Neural progenitor cell (in vitro differentiated cells): ENCODE measurements around the gene BCAM. TPM values are rescaled to one million over a fixed set of nuclear protein-coding genes. Genes with fewer than 3 reads are reported as not detected.
A peak's percentile ranks its signal among the peaks of the same experiment; 100 is the strongest.
"Not testable (repeated sequence)": the region's sequence is repeated elsewhere in the genome, so short reads cannot be mapped to it uniquely, and the experiment has no call there.

Source experiments
- DNase-seq: peaks from one replicate; pipeline ENCODE4 v3.0.0-alpha.2; 2016; ENCODE audit warnings: low spot score
- H2AFZ ChIP-seq: fragments of 200-600 bp; sonication (generic); replicated peaks from 2 replicates; pipeline ENCODE4 v1.6.1; 2016; ENCODE audit warnings: antibody characterized with exemption
- H3F3A ChIP-seq: fragments of 200-600 bp; sonication (generic); 2 replicates; pipeline ENCODE4 v1.6.1; 2016; ENCODE audit warnings: antibody characterized with exemption, low read depth
- H3K27ac ChIP-seq: fragments of 200-600 bp; sonication (generic); 2 replicates; pipeline ENCODE4 v1.5.1; 2016; ENCODE audit warnings: mild to moderate bottlenecking
- H3K27me3 ChIP-seq: fragments of 200-600 bp; sonication (generic); 2 replicates; pipeline ENCODE4 v1.6.1; 2016; ENCODE audit warnings: mild to moderate bottlenecking, moderate library complexity
- H3K36me3 ChIP-seq: fragments of 200-600 bp; sonication (generic); 2 replicates; pipeline ENCODE4 v1.5.1; 2016
- H3K4me1 ChIP-seq: fragments of 200-600 bp; sonication (generic); 2 replicates; pipeline ENCODE4 v1.6.1; 2016; ENCODE audit warnings: mixed run types
- H3K4me2 ChIP-seq: fragments of 200-600 bp; sonication (generic); 2 replicates; pipeline ENCODE4 v1.6.1; 2016
- H3K4me3 ChIP-seq: fragments of 200-600 bp; sonication (generic); 2 replicates; pipeline ENCODE4 v1.5.1; 2016
- H3K79me2 ChIP-seq: fragments of 200-600 bp; sonication (generic); 2 replicates; pipeline ENCODE4 v1.6.1; 2016; ENCODE audit warnings: low read depth
- H3K9ac ChIP-seq: fragments of 200-600 bp; sonication (generic); 2 replicates; pipeline ENCODE4 v1.6.1; 2016
- H3K9me3 ChIP-seq: fragments of 200-600 bp; sonication (generic); 2 replicates; pipeline ENCODE4 v1.5.1; 2016; ENCODE audit warnings: low read depth
- H4K20me1 ChIP-seq: fragments of 200-600 bp; sonication (generic); 2 replicates; pipeline ENCODE4 v1.6.1; 2016; ENCODE audit warnings: low read depth
- H3K27ac Mint-ChIP-seq: 3 replicates; pipeline ENCODE4 v1.8.0; 2021; ENCODE audit warnings: mixed read lengths
- H3K27me3 Mint-ChIP-seq: 2 replicates; pipeline ENCODE4 v1.8.0; 2022; ENCODE audit warnings: low read depth, mild to moderate bottlenecking, inconsistent platforms, moderate library complexity, mixed read lengths; ENCODE audit not compliant: insufficient read depth
- H3K36me3 Mint-ChIP-seq: 3 replicates; pipeline ENCODE4 v1.8.0; 2021; ENCODE audit warnings: mixed read lengths
- H3K4me1 Mint-ChIP-seq: 3 replicates; pipeline ENCODE4 v1.8.0; 2021; ENCODE audit warnings: mixed read lengths
- H3K4me3 Mint-ChIP-seq: 3 replicates; pipeline ENCODE4 v1.8.0; 2021; ENCODE audit warnings: mild to moderate bottlenecking, moderate library complexity, mixed read lengths
- H3K9me3 Mint-ChIP-seq: 3 replicates; pipeline ENCODE4 v1.8.0; 2020; ENCODE audit warnings: mixed read lengths
- EZH2 ChIP-seq: fragments of 200-600 bp; sonication (generic); IDR thresholded peaks from 2 replicates; pipeline ENCODE4 v1.6.1; 2017; ENCODE audit warnings: antibody characterized with exemption, mild to moderate bottlenecking, moderate library complexity
- EZH2phosphoT487 ChIP-seq: fragments of 200-600 bp; sonication (generic); IDR thresholded peaks from 2 replicates; pipeline ENCODE4 v1.6.1; 2017; ENCODE audit warnings: antibody characterized with exemption
- total RNA-seq: library from RNA; depleted of rRNA; stranded (reverse); fragments of >200 nt; gene quantifications from 2 replicates; pipeline ENCODE4 v1.2.3, GENCODE V29; 2015; ENCODE audit warnings: low replicate concordance
- TF ChIP-seq, protein P1 (sequence below): fragments of 200-600 bp; sonication (generic); IDR thresholded peaks from 2 replicates; pipeline ENCODE4 v1.5.1; 2017; ENCODE audit warnings: antibody characterized with exemption, mild to moderate bottlenecking

Gene BCAM
- total RNA-seq, 1 donor from 2014 or later = 7.1 TPM

DNA sequence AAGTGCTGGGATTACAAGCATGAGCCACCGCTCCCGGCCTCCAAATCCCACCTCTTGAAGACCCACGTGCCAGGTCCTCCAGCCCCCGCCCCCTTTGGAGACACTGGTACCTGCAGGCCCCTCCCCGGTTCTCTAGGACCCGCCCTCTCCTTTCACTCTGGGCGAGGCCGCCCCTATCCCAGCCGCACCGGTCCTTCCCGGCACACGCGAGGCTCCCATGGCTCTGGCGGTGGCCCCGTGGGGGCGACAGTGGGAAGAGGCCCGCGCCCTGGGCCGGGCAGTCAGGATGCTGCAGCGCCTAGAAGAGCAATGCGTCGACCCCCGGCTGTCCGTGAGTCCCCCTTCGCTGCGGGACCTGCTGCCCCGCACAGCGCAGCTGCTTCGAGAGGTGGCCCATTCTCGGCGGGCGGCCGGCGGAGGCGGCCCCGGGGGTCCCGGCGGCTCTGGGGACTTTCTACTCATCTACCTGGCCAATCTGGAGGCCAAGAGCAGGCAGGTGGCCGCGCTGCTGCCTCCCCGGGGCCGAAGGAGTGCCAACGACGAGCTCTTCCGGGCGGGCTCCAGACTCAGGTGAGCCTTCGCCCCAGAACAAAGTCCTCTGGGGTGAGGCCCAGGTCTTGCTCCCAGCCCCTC lies 31.1 kb upstream of the BCAM start, which contains the start of gene CBLC:
TSS of gene CBLC (plus strand) at position 176 of the 633 bp plus-strand sequence. CDS start at position 218, 42 bp downstream.
- peak; percentile 89 for DNase-seq
- Histone ChIP-seq H3K79me2 (no peaks in the 10 kb centered on the region), H3K27me3 (peaks cover 15% of the 10 kb centered on the region), H4K20me1 (no peaks in the 10 kb centered on the region), H3F3A (peaks cover 7% of the 10 kb centered on the region), H3K36me3 (no peaks in the 10 kb centered on the region), H3K27ac (no peak within 1 kb of the TSS), H3K4me3 (peak within 1 kb of the TSS; percentile 39), H3K4me2 (peak within 1 kb of the TSS; percentile 79), H3K4me1 (no peaks in the 10 kb centered on the region), H3K9ac (no peak within 1 kb of the TSS), H3K9me3 (no peaks in the 10 kb centered on the region), H2AFZ (peak within 1 kb of the TSS; percentile 76)
- TF ChIP-seq, protein P1, sequence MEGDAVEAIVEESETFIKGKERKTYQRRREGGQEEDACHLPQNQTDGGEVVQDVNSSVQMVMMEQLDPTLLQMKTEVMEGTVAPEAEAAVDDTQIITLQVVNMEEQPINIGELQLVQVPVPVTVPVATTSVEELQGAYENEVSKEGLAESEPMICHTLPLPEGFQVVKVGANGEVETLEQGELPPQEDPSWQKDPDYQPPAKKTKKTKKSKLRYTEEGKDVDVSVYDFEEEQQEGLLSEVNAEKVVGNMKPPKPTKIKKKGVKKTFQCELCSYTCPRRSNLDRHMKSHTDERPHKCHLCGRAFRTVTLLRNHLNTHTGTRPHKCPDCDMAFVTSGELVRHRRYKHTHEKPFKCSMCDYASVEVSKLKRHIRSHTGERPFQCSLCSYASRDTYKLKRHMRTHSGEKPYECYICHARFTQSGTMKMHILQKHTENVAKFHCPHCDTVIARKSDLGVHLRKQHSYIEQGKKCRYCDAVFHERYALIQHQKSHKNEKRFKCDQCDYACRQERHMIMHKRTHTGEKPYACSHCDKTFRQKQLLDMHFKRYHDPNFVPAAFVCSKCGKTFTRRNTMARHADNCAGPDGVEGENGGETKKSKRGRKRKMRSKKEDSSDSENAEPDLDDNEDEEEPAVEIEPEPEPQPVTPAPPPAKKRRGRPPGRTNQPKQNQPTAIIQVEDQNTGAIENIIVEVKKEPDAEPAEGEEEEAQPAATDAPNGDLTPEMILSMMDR = peak; percentile 35
- no peak for TF ChIP-seq EZH2
- H3K9me3 Mint-ChIP-seq = no peaks in the 10 kb centered on the region
- H3K27ac Mint-ChIP-seq = no peak within 1 kb of the TSS
- H3K4me3 Mint-ChIP-seq = no peak within 1 kb of the TSS
- H3K4me1 Mint-ChIP-seq = no peaks in the 10 kb centered on the region
- H3K27me3 Mint-ChIP-seq = peaks cover 5% of the 10 kb centered on the region
- H3K36me3 Mint-ChIP-seq = no peaks in the 10 kb centered on the region

GRCh38 chr19:44779150-44779549 lies 29.8 kb upstream of the BCAM start:
- no peaks in the 10 kb centered on the region for H4K20me1 ChIP-seq
- H3K9me3 ChIP-seq = no peaks in the 10 kb centered on the region
- peaks cover under 1% of the 10 kb centered on the region for H3K4me1 Mint-ChIP-seq

GRCh38 chr19:44781694-44782093 lies 27.2 kb upstream of the BCAM start:
- not testable (repeated sequence) for H3K9me3 Mint-ChIP-seq, H2AFZ ChIP-seq, H3K9me3 ChIP-seq, H3K36me3 Mint-ChIP-seq, H3K4me2 ChIP-seq, H4K20me1 ChIP-seq, H3K4me1 Mint-ChIP-seq, H3F3A ChIP-seq, H3K27ac Mint-ChIP-seq, H3K27ac ChIP-seq, H3K4me3 Mint-ChIP-seq, H3K4me3 ChIP-seq, H3K79me2 ChIP-seq, H3K27me3 Mint-ChIP-seq, H3K4me1 ChIP-seq, H3K36me3 ChIP-seq, DNase-seq, H3K9ac ChIP-seq
- peaks cover 14% of the 10 kb centered on the region for H3K27me3 ChIP-seq

More at GRCh38 chr19:44779150-44779549, 29.8 kb upstream of the BCAM start:
- H3K36me3 ChIP-seq = no peaks in the 10 kb centered on the region
- no peak for DNase-seq
- TF ChIP-seq EZH2phosphoT487 (no peak), EZH2 (no peak)
- TF ChIP-seq, protein P1 = no peak
- no peaks in the 10 kb centered on the region for H3K79me2 ChIP-seq
- no peak overlapping the region for H3K9ac ChIP-seq
- no peak overlapping the region for H2AFZ ChIP-seq
- H3K4me3 Mint-ChIP-seq = no peak overlapping the region
- no peaks in the 10 kb centered on the region for H3K36me3 Mint-ChIP-seq
- no peaks in the 10 kb centered on the region for H3K4me1 ChIP-seq
- no peaks in the 10 kb centered on the region for H3K9me3 Mint-ChIP-seq
- H3K27ac ChIP-seq = no peak overlapping the region
- H3F3A ChIP-seq = peaks cover 7% of the 10 kb centered on the region
- peaks cover 5% of the 10 kb centered on the region for H3K27me3 Mint-ChIP-seq
- H3K4me3 ChIP-seq = no peak overlapping the region
- no peak overlapping the region for H3K27ac Mint-ChIP-seq
- peaks cover 15% of the 10 kb centered on the region for H3K27me3 ChIP-seq
- no peak overlapping the region for H3K4me2 ChIP-seq

DNA sequence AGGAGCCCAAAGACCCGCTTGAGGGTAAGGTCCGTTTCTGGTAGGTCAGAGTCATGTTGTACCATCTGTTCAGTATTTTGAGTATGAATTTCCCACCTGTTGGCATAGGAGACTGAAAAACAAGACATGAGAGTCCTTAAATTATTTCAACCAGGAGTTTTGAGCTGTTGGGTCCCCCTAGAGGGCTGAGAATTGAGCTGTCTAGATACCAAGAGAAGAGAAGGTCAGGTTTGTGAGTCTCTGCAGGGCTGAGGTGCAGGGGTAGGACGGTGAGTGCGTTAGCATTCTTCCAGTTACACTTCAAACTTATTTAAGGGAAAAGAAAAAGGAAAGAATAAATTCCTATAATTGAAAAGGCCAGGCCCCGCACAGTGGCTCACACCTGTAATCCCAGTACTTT lies 26.2 kb upstream of the BCAM start:
- Mint-ChIP-seq H3K27ac (no peak overlapping the region), H3K27me3 (no peaks in the 10 kb centered on the region), H3K4me1 (peaks cover 6% of the 10 kb centered on the region), H3K9me3 (no peaks in the 10 kb centered on the region), H3K36me3 (no peaks in the 10 kb centered on the region), H3K4me3 (peak overlapping the region; percentile 3)
- H3K9me3 ChIP-seq = no peaks in the 10 kb centered on the region
- H3K27me3 ChIP-seq = peaks cover 4% of the 10 kb centered on the region
- H3K4me2 ChIP-seq = no peak overlapping the region
- peaks cover 7% of the 10 kb centered on the region for H3F3A ChIP-seq
- H2AFZ ChIP-seq = no peak overlapping the region
- no peak for TF ChIP-seq EZH2
- TF ChIP-seq, protein P1 = no peak
- no peak for TF ChIP-seq EZH2phosphoT487
- no peak overlapping the region for H3K27ac ChIP-seq
- no peaks in the 10 kb centered on the region for H3K79me2 ChIP-seq
- H3K4me1 ChIP-seq = no peaks in the 10 kb centered on the region
- no peak for DNase-seq
- no peak overlapping the region for H3K4me3 ChIP-seq
- H4K20me1 ChIP-seq = no peaks in the 10 kb centered on the region
- H3K9ac ChIP-seq = no peak overlapping the region
- H3K36me3 ChIP-seq = no peaks in the 10 kb centered on the region
